ENCODE data around the gene NCKAP5L.
"Not testable (repeated sequence)": the region's sequence is repeated elsewhere in the genome, so short reads cannot be mapped to it uniquely, and the experiment has no call there.

Gene NCKAP5L

GRCh38 chr12:49828133-49829091 lies at the start of gene NCKAP5L:
Gene NCKAP5L (minus strand): TSS chr12:49828413. CDS start chr12:49804044, 24,369 bp downstream.
- in situ Hi-C loops (cut with MboI; ENCODE audit: low pct_unique_long_range_greater_than_20kb, low sequenced_read_pairs), result no loop called here
- DNase-seq, result peak; percentile 98

- DNase-seq, result no peak
- in situ Hi-C loops (cut with MboI; ENCODE audit: low pct_unique_long_range_greater_than_20kb, low sequenced_read_pairs), result no loop called here
Measured at GRCh38 chr12:49877066-49877465, 48.9 kb upstream of the NCKAP5L start.

- in situ Hi-C loops (cut with MboI; ENCODE audit: low pct_unique_long_range_greater_than_20kb, low sequenced_read_pairs), result no loop called here
- DNase-seq, result no peak
Measured at GRCh38 chr12:49876070-49876469, 47.9 kb upstream of the NCKAP5L start.

DNA sequence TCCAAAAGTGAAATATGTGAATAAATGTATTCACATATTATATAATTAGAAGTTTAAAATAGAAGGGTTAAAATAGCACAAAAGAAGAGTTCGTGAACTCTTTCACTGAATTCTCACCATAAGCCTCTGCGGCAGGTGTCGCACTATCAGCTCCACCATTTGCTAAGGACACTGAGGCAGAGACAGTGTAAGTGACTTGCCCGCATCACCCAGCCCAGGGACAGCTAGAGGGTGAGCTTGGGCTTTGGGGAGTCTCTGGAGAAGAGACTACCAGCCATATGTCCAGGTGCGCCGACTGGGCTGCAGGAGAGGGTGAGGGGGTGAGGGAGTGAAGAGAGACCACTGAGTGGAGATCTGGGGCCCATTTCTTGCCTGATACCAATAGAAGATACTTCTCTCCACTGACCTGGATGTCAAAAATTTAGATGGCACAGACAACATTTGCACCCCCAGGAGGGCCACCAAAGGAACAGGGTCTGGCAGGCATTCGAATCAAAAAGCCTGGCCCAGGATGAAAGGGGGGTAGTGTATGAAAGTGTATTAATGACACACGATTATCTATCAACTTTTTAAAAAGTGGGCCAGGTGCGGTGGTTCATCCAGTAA lies 47.0 kb upstream of the NCKAP5L start:
- in situ Hi-C loops (cut with MboI; ENCODE audit: low pct_unique_long_range_greater_than_20kb, low sequenced_read_pairs), result no loop called here
- no peak for DNase-seq

GRCh38 chr12:49874142-49874897 lies 46.1 kb upstream of the NCKAP5L start:
- in situ Hi-C loops (cut with MboI; ENCODE audit: low pct_unique_long_range_greater_than_20kb, low sequenced_read_pairs), result no loop called here
- no peak for DNase-seq

DNA sequence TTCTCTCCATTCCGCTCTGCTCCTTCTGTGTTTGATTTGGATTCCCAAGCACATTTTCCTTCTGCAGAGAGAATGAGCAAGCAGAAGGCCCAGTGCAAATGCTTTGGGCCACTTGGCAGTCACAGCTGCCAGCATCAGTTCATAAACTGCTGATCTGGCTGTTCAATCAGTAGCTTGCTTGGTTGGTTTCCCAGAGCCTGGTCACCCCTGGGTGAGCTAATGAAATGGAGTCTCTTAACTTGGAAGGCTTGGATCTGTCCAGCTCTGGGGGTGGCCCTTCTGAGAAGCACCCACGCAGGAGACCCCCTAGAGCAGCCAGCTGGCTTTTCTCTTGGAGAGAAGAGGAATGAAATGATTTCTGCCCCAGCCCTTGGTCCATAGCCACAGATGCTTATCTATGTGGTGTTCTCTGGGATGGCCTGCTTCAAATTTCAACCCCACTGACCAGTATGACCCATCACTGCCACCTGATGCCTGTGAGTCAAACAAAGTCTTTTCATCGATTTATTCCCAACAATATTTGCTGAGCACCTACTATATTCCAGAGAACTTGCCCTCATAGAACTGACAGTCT lies 45.2 kb upstream of the NCKAP5L start:
- in situ Hi-C loops (cut with MboI; ENCODE audit: low pct_unique_long_range_greater_than_20kb, low sequenced_read_pairs), result no loop called here
- DNase-seq, result no peak

- in situ Hi-C loops (cut with MboI; ENCODE audit: low pct_unique_long_range_greater_than_20kb, low sequenced_read_pairs), result no loop called here
- DNase-seq, result no peak
Measured at GRCh38 chr12:49872781-49873181, 44.6 kb upstream of the NCKAP5L start.

GRCh38 chr12:49872381-49872780 lies 44.2 kb upstream of the NCKAP5L start:
- DNase-seq, result no peak
- in situ Hi-C loops (cut with MboI; ENCODE audit: low pct_unique_long_range_greater_than_20kb, low sequenced_read_pairs), result no loop called here

DNA sequence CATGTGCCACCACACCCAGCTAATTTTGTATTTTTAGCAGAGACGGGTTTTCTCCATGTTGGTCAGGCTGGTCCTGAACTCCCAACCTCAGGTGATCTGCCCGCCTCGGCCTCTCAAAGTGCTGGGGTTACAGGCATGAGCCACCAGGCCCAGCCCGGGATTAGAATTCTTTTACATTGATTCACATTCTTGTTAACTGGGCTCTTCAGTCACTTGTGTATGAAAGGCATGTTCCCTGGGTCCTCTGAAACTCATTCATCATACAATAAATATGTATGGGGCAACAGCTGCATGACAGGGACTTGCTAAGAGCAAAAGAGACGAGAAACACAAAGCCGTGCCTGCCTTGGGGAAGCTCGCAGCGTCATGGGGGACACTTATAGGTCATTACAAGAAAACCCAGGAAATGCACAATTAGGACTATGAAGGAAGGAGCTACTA lies 43.6 kb upstream of the NCKAP5L start:
- in situ Hi-C loops (cut with MboI; ENCODE audit: low pct_unique_long_range_greater_than_20kb, low sequenced_read_pairs); DNase-seq: not testable (repeated sequence)

- in situ Hi-C loops (cut with MboI; ENCODE audit: low pct_unique_long_range_greater_than_20kb, low sequenced_read_pairs), result no loop called here
- DNase-seq, result no peak
Measured at GRCh38 chr12:49871263-49871561, 43.0 kb upstream of the NCKAP5L start.

GRCh38 chr12:49870501-49871262 lies 42.5 kb upstream of the NCKAP5L start:
- in situ Hi-C loops (cut with MboI; ENCODE audit: low pct_unique_long_range_greater_than_20kb, low sequenced_read_pairs), result no loop called here
- no peak for DNase-seq

GRCh38 chr12:49869816-49870500 lies 41.7 kb upstream of the NCKAP5L start:
- in situ Hi-C loops (cut with MboI; ENCODE audit: low pct_unique_long_range_greater_than_20kb, low sequenced_read_pairs), result no loop called here
- no peak for DNase-seq

DNA sequence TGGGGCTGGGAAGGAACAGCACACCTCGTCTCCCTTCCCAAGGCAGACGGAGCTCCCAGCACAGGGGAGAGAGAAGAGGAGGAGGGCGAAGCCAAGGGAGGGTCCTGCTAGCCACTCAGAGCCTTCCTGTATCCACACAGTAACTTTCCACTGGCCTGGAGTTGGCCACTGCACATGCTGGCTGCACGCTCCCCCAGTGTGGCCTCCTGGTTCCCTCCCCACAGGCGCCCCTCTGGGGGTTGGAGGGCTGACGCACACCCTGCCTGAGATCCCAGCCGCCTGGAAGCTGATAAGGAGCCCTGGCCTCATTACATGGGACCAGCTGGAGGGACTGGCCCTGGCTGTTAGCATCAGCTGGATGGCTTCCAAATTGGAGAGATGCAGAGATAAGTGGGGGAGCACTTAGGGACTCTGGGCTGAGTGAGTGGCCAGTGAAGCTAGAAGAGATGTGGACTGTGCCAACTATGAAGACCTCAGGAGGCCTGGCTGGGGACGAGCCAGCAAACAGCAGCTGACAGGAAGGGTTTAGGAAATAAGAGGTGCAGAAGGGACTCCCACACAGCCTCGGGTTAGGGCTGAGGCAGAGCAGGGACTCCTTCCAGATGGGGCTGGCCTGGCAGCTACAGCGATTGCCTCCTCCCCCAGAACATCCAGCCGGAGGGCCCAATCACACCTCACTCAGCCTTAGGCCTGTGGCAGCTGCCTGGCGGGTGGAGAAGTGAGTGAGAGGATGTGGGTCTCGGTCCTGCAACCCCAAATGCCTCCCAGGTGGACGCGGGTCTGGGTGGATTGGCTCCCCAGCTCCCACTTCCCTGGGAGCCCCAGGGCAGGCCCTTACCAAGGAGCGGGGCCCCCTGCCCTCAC lies 41.0 kb upstream of the NCKAP5L start:
- in situ Hi-C loops (cut with MboI; ENCODE audit: low pct_unique_long_range_greater_than_20kb, low sequenced_read_pairs), result no loop called here
- DNase-seq, result peak; percentile 80

GRCh38 chr12:49868449-49868848 lies 40.2 kb upstream of the NCKAP5L start:
- in situ Hi-C loops (cut with MboI; ENCODE audit: low pct_unique_long_range_greater_than_20kb, low sequenced_read_pairs), result no loop called here
- DNase-seq, result no peak

GRCh38 chr12:49867570-49868341 lies 39.5 kb upstream of the NCKAP5L start:
- no peak for DNase-seq
- in situ Hi-C loops (cut with MboI; ENCODE audit: low pct_unique_long_range_greater_than_20kb, low sequenced_read_pairs), result no loop called here

DNA sequence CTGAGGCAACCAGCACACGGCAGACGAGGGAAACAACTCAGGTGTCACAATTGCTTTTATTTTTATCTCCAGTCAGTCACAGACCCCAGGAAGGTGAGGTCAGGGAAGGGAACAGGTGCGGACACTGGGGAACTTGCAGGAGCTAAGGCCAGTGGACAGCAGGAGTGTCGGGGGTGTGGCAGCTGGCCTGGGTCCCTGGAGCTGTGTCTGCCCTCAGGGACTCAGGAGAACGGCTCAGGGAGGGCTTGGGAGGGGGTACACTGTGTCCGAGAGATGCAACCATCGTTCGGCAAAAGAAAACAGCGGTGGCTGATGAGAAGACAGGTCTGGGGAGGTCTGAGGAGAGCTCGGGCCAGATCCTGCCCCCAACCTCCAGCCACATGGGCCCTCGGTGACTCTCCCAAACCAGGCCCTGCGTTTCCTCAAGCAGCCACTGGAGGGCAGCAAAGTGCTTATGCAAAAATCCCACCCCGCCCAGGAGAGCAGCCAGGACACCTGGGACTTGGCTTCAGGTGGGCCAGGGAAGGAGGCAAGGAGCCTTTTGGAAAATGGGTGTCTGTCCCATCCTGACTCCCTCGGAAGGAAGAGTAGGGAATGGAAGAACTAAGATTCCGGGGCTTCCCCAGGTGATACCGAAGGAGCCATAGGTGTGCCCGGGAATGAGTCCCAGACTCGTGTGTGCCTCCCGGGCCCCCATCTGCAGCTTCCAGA lies 38.8 kb upstream of the NCKAP5L start:
- peak; percentile 82 for DNase-seq
- in situ Hi-C loops (cut with MboI; ENCODE audit: low pct_unique_long_range_greater_than_20kb, low sequenced_read_pairs), result no loop called here
